SH-SY5Y (cell line): ENCODE measurements around the gene ABCC1.

Source experiments
- GATA2 ChIP-seq: IDR thresholded peaks from 2 replicates; pipeline ENCODE4 v1.6.1; 2011; ENCODE audit warnings: mild to moderate bottlenecking, low read depth, low read length
- GATA3 ChIP-seq: IDR thresholded peaks from 2 replicates; pipeline ENCODE4 v1.6.1; 2011; ENCODE audit warnings: low read depth, mild to moderate bottlenecking, low read length, moderate library complexity

DNA sequence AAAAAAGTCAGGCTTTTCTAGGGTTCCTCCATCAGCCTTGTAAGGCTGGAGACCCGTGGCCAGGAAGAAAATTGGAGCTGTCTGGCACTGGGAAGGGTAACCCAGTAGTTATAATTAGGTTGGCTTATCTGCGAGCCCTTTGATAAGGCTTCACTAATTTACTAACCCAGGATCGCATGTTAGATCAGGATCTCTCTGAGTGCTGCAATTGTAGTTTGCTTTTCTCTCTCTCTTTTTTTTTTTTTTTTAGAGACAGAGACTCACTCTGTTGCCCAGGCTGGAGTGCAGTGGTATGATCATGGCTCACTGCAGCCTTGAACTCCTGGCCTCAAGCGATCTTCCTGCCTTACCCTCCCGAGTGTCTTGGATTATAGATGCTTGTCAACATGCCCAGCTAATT is 17.0 kb downstream of the ABCC1 start:
- TF ChIP-seq GATA2, result peak; percentile 96
- TF ChIP-seq GATA3, result peak; percentile 87
